Measurements from ENCODE around the gene NCOA5. TPM values are rescaled to one million over a fixed set of nuclear protein-coding genes. Genes with fewer than 3 reads are reported as not detected.

The NCOA5 gene
- total and polyA plus RNA-seq, 2 experiments from 2014 or later: 14.3 to 20.4 TPM

- H3K36me3 ChIP-seq: no peaks in the 10 kb centered on the region
- no peaks in the 10 kb centered on the region for H3K27me3 ChIP-seq
- no peak for DNase-seq (ENCODE audit: low read depth in 1 of 2, low spot score in 1 of 2)
- no peak overlapping the region for H3K4me3 ChIP-seq
- TF ChIP-seq, protein P1, sequence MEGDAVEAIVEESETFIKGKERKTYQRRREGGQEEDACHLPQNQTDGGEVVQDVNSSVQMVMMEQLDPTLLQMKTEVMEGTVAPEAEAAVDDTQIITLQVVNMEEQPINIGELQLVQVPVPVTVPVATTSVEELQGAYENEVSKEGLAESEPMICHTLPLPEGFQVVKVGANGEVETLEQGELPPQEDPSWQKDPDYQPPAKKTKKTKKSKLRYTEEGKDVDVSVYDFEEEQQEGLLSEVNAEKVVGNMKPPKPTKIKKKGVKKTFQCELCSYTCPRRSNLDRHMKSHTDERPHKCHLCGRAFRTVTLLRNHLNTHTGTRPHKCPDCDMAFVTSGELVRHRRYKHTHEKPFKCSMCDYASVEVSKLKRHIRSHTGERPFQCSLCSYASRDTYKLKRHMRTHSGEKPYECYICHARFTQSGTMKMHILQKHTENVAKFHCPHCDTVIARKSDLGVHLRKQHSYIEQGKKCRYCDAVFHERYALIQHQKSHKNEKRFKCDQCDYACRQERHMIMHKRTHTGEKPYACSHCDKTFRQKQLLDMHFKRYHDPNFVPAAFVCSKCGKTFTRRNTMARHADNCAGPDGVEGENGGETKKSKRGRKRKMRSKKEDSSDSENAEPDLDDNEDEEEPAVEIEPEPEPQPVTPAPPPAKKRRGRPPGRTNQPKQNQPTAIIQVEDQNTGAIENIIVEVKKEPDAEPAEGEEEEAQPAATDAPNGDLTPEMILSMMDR (IDR thresholded peaks at IDR 0.05; ENCODE audit: low read depth, low read length): no peak
- H3K4me1 ChIP-seq (ENCODE audit: low read depth): peaks cover 6% of the 10 kb centered on the region
- H3K9me3 ChIP-seq (ENCODE audit: low read depth): no peaks in the 10 kb centered on the region
- H3K27ac ChIP-seq: no peak overlapping the region
These were observed 22.8 kb upstream of the NCOA5 start for GRCh38 chr20:46112430-46113112.

DNA sequence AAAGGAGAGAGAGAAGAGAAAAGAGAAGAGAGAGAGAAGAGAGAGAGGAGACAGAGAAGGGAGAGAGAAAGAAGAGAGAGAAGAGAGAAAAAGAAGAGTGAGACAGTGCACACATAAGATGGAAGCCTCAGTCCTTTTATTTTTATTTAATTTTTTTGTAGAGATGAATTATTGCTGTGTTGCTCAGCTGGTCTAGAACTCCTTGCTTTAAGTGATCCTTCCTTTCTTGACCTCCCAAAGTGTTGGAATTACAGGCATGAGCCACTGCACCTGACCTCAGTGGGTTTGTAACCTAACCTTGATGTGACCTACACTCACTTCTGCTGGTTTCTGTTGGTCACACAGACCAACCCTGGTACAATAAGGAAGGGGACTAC lies 22.1 kb upstream of the NCOA5 start:
- peaks cover 6% of the 10 kb centered on the region for H3K4me1 ChIP-seq (ENCODE audit: low read depth)
- DNase-seq (ENCODE audit: low read depth in 1 of 2, low spot score in 1 of 2): no peak
- TF ChIP-seq, protein P1 (IDR thresholded peaks at IDR 0.05; ENCODE audit: low read depth, low read length): no peak
- no peaks in the 10 kb centered on the region for H3K27me3 ChIP-seq
- no peak overlapping the region for H3K4me3 ChIP-seq
- no peaks in the 10 kb centered on the region for H3K9me3 ChIP-seq (ENCODE audit: low read depth)
- H3K36me3 ChIP-seq: no peaks in the 10 kb centered on the region
- no peak overlapping the region for H3K27ac ChIP-seq

DNA sequence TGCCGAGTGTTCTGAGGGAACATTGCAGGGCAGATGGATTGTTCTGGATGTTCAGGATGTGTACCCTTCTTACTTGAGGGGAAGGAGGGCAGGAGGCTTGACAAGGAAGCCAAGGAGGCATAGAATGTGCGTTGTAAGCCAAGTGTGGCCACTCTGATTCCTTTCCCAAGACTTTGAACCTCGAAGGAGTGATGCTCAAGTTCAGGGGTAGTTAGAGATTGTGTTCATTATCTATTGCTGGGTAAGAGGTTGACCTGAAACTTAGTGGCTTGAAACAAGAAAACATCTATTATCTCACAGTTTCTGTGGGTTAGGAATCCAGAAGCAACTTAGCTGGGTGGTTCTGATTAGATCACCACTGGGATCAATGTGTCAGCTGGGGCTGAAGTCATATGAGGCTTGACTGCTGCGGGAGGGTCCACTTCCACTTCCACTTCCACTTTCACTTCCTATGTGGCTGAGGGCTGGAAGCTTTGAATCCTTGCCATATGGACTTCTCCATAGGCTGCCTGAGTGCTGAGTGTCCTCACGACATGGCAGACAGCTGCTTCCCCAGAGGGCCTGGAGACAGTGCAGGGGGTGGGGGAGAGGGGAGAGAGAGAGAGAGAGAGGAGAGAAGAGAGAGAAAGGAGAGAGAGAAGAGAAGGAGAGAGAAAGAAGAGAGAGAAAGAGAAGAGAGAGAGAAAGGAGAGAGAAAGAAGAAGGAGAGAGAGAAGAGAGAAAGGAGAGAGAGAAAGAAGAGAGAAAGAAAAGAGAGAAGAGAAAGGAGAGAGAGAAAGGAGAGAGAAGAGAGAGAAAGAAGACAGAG lies 21.5 kb upstream of the NCOA5 start:
- Histone ChIP-seq H3K4me3 (no peak overlapping the region), H3K27me3 (no peaks in the 10 kb centered on the region), H3K9me3 (ENCODE audit: low read depth) (no peaks in the 10 kb centered on the region), H3K36me3 (no peaks in the 10 kb centered on the region), H3K27ac (no peak overlapping the region), H3K4me1 (ENCODE audit: low read depth) (peaks cover 6% of the 10 kb centered on the region)
- no peak for DNase-seq (ENCODE audit: low read depth in 1 of 2, low spot score in 1 of 2)
- TF ChIP-seq, protein P1 (IDR thresholded peaks at IDR 0.05; ENCODE audit: low read depth, low read length): no peak

- Histone ChIP-seq H3K27me3 (no peaks in the 10 kb centered on the region), H3K4me1 (ENCODE audit: low read depth) (peaks cover 6% of the 10 kb centered on the region), H3K27ac (no peak overlapping the region), H3K4me3 (no peak overlapping the region), H3K9me3 (ENCODE audit: low read depth) (no peaks in the 10 kb centered on the region), H3K36me3 (no peaks in the 10 kb centered on the region)
- no peak for DNase-seq (ENCODE audit: low read depth in 1 of 2, low spot score in 1 of 2)
- TF ChIP-seq, protein P1 (IDR thresholded peaks at IDR 0.05; ENCODE audit: low read depth, low read length): no peak
These were observed 19.2 kb upstream of the NCOA5 start for GRCh38 chr20:46108976-46109375.

GRCh38 chr20:46108435-46108841 lies 18.7 kb upstream of the NCOA5 start:
- Histone ChIP-seq H3K4me1 (ENCODE audit: low read depth) (peaks cover 6% of the 10 kb centered on the region), H3K27me3 (no peaks in the 10 kb centered on the region), H3K27ac (no peak overlapping the region), H3K4me3 (no peak overlapping the region), H3K9me3 (ENCODE audit: low read depth) (no peaks in the 10 kb centered on the region), H3K36me3 (no peaks in the 10 kb centered on the region)
- TF ChIP-seq, protein P1 (IDR thresholded peaks at IDR 0.05; ENCODE audit: low read depth, low read length): no peak
- DNase-seq (ENCODE audit: low read depth in 1 of 2, low spot score in 1 of 2): no peak
